Loucy (cell line): Measurements from ENCODE around the gene FLRT2.

Experiments used
- H2AFZ ChIP-seq: fragments of 200-600 bp; sonication (generic); 2 replicates; pipeline ENCODE4 v1.6.0; 2016; ENCODE audit warnings: antibody characterized with exemption, mild to moderate bottlenecking, low read length, moderate library complexity
- H3F3A ChIP-seq: fragments of 200-600 bp; 2 replicates; pipeline ENCODE4 v1.6.0; 2016; ENCODE audit warnings: antibody characterized with exemption, low read depth, mild to moderate bottlenecking
- H3K27me3 ChIP-seq: fragments of 200-600 bp; sonication (generic); 2 replicates; pipeline ENCODE4 v1.6.1; 2014; ENCODE audit warnings: low read length, mild to moderate bottlenecking; ENCODE audit not compliant: insufficient read depth, poor library complexity, severe bottlenecking
- H3K36me3 ChIP-seq: fragments of 200-600 bp; sonication (generic); 2 replicates; pipeline ENCODE4 v1.6.1; 2016; ENCODE audit warnings: low read length; ENCODE audit not compliant: insufficient read depth
- H3K4me1 ChIP-seq: fragments of 200-600 bp; sonication (generic); 2 replicates; pipeline ENCODE4 v1.5.1; 2014; ENCODE audit warnings: low read length, mild to moderate bottlenecking; ENCODE audit not compliant: insufficient read depth, poor library complexity, severe bottlenecking
- H3K4me2 ChIP-seq: fragments of 200-600 bp; sonication (generic); 2 replicates; pipeline ENCODE4 v1.6.0; 2014; ENCODE audit warnings: antibody characterized with exemption, low read length, low read depth, mild to moderate bottlenecking; ENCODE audit not compliant: poor library complexity, severe bottlenecking
- H3K4me3 ChIP-seq: fragments of 200-600 bp; sonication (generic); 2 replicates; pipeline ENCODE4 v1.5.1; 2014; ENCODE audit warnings: low read length, mild to moderate bottlenecking, mixed read lengths; ENCODE audit not compliant: poor library complexity, severe bottlenecking
- H3K79me2 ChIP-seq: fragments of 200-600 bp; sonication (generic); 2 replicates; pipeline ENCODE4 v1.6.1; 2014; ENCODE audit warnings: low read length; ENCODE audit not compliant: insufficient read depth
- H3K9ac ChIP-seq: fragments of 200-600 bp; sonication (generic); 2 replicates; pipeline ENCODE4 v1.6.0; 2014; ENCODE audit warnings: mild to moderate bottlenecking, low read depth, low read length, moderate library complexity; ENCODE audit not compliant: poor library complexity, severe bottlenecking
- H3K9me2 ChIP-seq: fragments of 200-600 bp; sonication (generic); replicated peaks from 2 replicates; pipeline ENCODE4 v1.6.1; 2016; ENCODE audit warnings: low read depth, low read length, mixed read lengths
- H3K9me3 ChIP-seq: fragments of 200-600 bp; sonication (generic); 2 replicates; pipeline ENCODE4 v1.6.1; 2014; ENCODE audit warnings: mild to moderate bottlenecking, antibody characterized with exemption, low read length, low read depth; ENCODE audit not compliant: insufficient read depth
- H4K20me1 ChIP-seq: fragments of 200-600 bp; sonication (generic); 2 replicates; pipeline ENCODE4 v1.6.0; 2014; ENCODE audit warnings: antibody characterized with exemption, low read length, mild to moderate bottlenecking; ENCODE audit not compliant: insufficient read depth, poor library complexity, severe bottlenecking
- EZH2phosphoT487 ChIP-seq: fragments of 200-600 bp; IDR thresholded peaks from 2 replicates; pipeline ENCODE4 v1.6.1; 2018; ENCODE audit warnings: antibody characterized with exemption, mild to moderate bottlenecking, moderate library complexity, borderline replicate concordance
- TF ChIP-seq, protein P1 (sequence below): fragments of 200-600 bp; sonication (generic); conservative IDR thresholded peaks from 2 replicates; pipeline ENCODE4 v1.5.1; 2014; ENCODE audit warnings: mild to moderate bottlenecking, antibody characterized with exemption, low read length

FLRT2 gene

GRCh38 chr14:85601690-85602089 is 71.7 kb downstream of the FLRT2 start:
- Histone ChIP-seq H3K4me3 (no peak overlapping the region), H3K36me3 (no peaks in the 10 kb centered on the region), H3K4me2 (no peak overlapping the region), H3K9ac (no peak overlapping the region), H4K20me1 (no peaks in the 10 kb centered on the region), H3K27me3 (no peaks in the 10 kb centered on the region), H3F3A (no peaks in the 10 kb centered on the region), H2AFZ (no peak overlapping the region), H3K9me2 (no peaks in the 10 kb centered on the region), H3K79me2 (no peaks in the 10 kb centered on the region), H3K4me1 (no peaks in the 10 kb centered on the region), H3K9me3 (no peaks in the 10 kb centered on the region)
- TF ChIP-seq, protein P1, sequence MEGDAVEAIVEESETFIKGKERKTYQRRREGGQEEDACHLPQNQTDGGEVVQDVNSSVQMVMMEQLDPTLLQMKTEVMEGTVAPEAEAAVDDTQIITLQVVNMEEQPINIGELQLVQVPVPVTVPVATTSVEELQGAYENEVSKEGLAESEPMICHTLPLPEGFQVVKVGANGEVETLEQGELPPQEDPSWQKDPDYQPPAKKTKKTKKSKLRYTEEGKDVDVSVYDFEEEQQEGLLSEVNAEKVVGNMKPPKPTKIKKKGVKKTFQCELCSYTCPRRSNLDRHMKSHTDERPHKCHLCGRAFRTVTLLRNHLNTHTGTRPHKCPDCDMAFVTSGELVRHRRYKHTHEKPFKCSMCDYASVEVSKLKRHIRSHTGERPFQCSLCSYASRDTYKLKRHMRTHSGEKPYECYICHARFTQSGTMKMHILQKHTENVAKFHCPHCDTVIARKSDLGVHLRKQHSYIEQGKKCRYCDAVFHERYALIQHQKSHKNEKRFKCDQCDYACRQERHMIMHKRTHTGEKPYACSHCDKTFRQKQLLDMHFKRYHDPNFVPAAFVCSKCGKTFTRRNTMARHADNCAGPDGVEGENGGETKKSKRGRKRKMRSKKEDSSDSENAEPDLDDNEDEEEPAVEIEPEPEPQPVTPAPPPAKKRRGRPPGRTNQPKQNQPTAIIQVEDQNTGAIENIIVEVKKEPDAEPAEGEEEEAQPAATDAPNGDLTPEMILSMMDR: no peak
- no peak for TF ChIP-seq EZH2phosphoT487

DNA sequence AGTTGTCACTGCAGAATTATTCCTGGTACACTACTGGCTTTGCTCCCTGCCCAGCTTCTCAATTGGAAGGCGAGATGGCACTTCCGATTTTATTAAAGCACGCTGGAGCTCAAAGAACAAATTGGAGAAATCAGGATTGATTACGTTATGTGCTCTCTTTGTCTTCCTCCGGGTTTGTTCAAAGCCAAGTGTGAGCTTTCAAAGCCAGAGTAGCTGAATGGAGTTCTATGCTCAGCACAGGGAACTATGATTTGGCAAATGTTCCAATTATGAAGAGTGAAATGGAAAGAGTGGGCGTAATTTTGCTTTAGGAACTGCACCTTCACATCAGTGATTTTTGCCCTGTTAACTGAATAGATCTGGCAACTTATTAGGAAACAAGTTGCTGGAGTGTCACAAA is 72.4 kb downstream of the FLRT2 start:
- Histone ChIP-seq H3K36me3 (no peaks in the 10 kb centered on the region), H3K4me1 (no peaks in the 10 kb centered on the region), H3K4me3 (no peak overlapping the region)

GRCh38 chr14:85604021-85604420 is 74.1 kb downstream of the FLRT2 start:
- H3K9ac ChIP-seq: no peak overlapping the region
- H4K20me1 ChIP-seq: no peaks in the 10 kb centered on the region
- no peaks in the 10 kb centered on the region for H3F3A ChIP-seq
- H3K4me2 ChIP-seq: no peak overlapping the region
- no peak overlapping the region for H2AFZ ChIP-seq
- no peak overlapping the region for H3K4me3 ChIP-seq
- H3K27me3 ChIP-seq: no peaks in the 10 kb centered on the region
- H3K9me2 ChIP-seq: no peaks in the 10 kb centered on the region
- H3K9me3 ChIP-seq: no peaks in the 10 kb centered on the region
- H3K36me3 ChIP-seq: no peaks in the 10 kb centered on the region
- no peaks in the 10 kb centered on the region for H3K4me1 ChIP-seq
- no peak for TF ChIP-seq EZH2phosphoT487
- H3K79me2 ChIP-seq: no peaks in the 10 kb centered on the region

More for the DNA sequence above, 72.4 kb downstream of the FLRT2 start:
- no peaks in the 10 kb centered on the region for H3K9me3 ChIP-seq
- TF ChIP-seq EZH2phosphoT487: no peak
- TF ChIP-seq, protein P1: no peak
- no peaks in the 10 kb centered on the region for H3K79me2 ChIP-seq
- H3K9ac ChIP-seq: no peak overlapping the region
- H3K9me2 ChIP-seq: no peaks in the 10 kb centered on the region
- H3K4me2 ChIP-seq: no peak overlapping the region
- no peaks in the 10 kb centered on the region for H3F3A ChIP-seq
- no peaks in the 10 kb centered on the region for H4K20me1 ChIP-seq
- no peak overlapping the region for H2AFZ ChIP-seq
- H3K27me3 ChIP-seq: no peaks in the 10 kb centered on the region

DNA sequence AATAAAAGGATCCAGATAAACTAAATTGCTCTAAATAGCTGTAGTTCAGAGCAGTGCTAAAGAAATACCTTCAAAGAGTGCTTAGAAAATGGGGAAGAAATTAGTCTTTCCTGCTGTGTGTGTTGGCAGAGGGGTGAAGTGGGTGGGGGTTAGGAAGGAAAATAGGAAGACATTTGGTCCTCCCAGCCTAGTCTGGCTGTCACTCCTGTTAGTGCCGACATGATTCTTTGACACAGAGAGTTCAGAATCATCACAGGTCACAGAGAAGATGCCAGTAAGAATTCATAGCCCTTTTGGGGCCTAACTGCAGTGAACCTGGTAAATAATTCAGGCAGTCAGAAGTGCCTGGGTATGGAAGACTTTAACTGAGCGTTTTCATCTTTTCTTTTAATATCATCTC is 74.8 kb downstream of the FLRT2 start:
- Histone ChIP-seq H3K27me3 (no peaks in the 10 kb centered on the region), H3K4me2 (no peak overlapping the region), H2AFZ (no peak overlapping the region), H3K79me2 (no peaks in the 10 kb centered on the region), H3F3A (no peaks in the 10 kb centered on the region), H3K9me3 (no peaks in the 10 kb centered on the region), H3K4me1 (no peaks in the 10 kb centered on the region), H3K9me2 (no peaks in the 10 kb centered on the region), H3K9ac (no peak overlapping the region), H3K4me3 (no peak overlapping the region), H3K36me3 (no peaks in the 10 kb centered on the region), H4K20me1 (no peaks in the 10 kb centered on the region)
- no peak for TF ChIP-seq EZH2phosphoT487
- TF ChIP-seq, protein P1: no peak
